Measurements from ENCODE around the gene SNX13.

Gene SNX13

GRCh38 chr7:17952387-17952786, 12.1 kb upstream of the SNX13 start:
- no peaks in the 10 kb centered on the region for H3K79me2 ChIP-seq (ENCODE audit: control insufficient read depth, insufficient read depth, low read length, poor library complexity)
- no peak overlapping the region for H4K8ac ChIP-seq (ENCODE audit: low read depth, low read length)
- no peak overlapping the region for H3K23ac ChIP-seq (ENCODE audit: low read length)
- H4K12ac ChIP-seq (ENCODE audit: low read depth, low read length) = no peak overlapping the region
- H3K18ac ChIP-seq (ENCODE audit: low read length) = no peak overlapping the region
- no peak overlapping the region for H2AK5ac ChIP-seq (ENCODE audit: low read length)
- H3K9me3 ChIP-seq (ENCODE audit: insufficient read depth, low read depth, low read length) = no peaks in the 10 kb centered on the region
- no peak overlapping the region for H3K9ac ChIP-seq (ENCODE audit: low read length)
- no peaks in the 10 kb centered on the region for H3K4me1 ChIP-seq (ENCODE audit: control insufficient read depth in 1 of 2, insufficient read depth in 2 of 2, low read length in 2 of 2)
- no peaks in the 10 kb centered on the region for H3K79me1 ChIP-seq (ENCODE audit: low read length)
- no peak overlapping the region for H3K4ac ChIP-seq (ENCODE audit: low read depth, low read length)
- no CpG with 5 or more reads among the region's 2 CpGs for WGBS (ENCODE audit: extremely low coverage, insufficient coverage, insufficient read length)
- H4K91ac ChIP-seq (ENCODE audit: low read depth, low read length) = no peak overlapping the region
- H3K4me2 ChIP-seq (ENCODE audit: low read length) = no peak overlapping the region
- H3K27me3 ChIP-seq (ENCODE audit: insufficient read depth, low read length) = no peaks in the 10 kb centered on the region
- H2AFZ ChIP-seq (ENCODE audit: insufficient read depth, low read length, poor library complexity) = no peak overlapping the region
- no peak overlapping the region for H3K14ac ChIP-seq (ENCODE audit: low read length)
- H3K4me3 ChIP-seq (ENCODE audit: low read depth, low read length) = no peak overlapping the region
- H3K27ac ChIP-seq (ENCODE audit: low read depth, low read length) = no peak overlapping the region
- no peak for DNase-seq
- no peaks in the 10 kb centered on the region for H3K36me3 ChIP-seq (ENCODE audit: control insufficient read depth in 1 of 2, insufficient read depth in 2 of 2, low read length in 2 of 2)
- H2BK120ac ChIP-seq (ENCODE audit: insufficient read depth, low read length, poor library complexity) = no peak overlapping the region
- no peak overlapping the region for H2BK12ac ChIP-seq (ENCODE audit: low read length)
- no peak overlapping the region for H2BK5ac ChIP-seq (ENCODE audit: low read depth, low read length, poor library complexity)

- H3K79me2 ChIP-seq (ENCODE audit: control insufficient read depth, insufficient read depth, low read length, poor library complexity) = no peaks in the 10 kb centered on the region
- no peak overlapping the region for H3K18ac ChIP-seq (ENCODE audit: low read length)
- WGBS (ENCODE audit: extremely low coverage, insufficient coverage, insufficient read length) = no CpG with 5 or more reads among the region's 5 CpGs
- H2AFZ ChIP-seq (ENCODE audit: insufficient read depth, low read length, poor library complexity) = no peak overlapping the region
- no peak overlapping the region for H3K4ac ChIP-seq (ENCODE audit: low read depth, low read length)
- no peak overlapping the region for H2BK12ac ChIP-seq (ENCODE audit: low read length)
- H2AK5ac ChIP-seq (ENCODE audit: low read length) = no peak overlapping the region
- H3K14ac ChIP-seq (ENCODE audit: low read length) = no peak overlapping the region
- DNase-seq = no peak
- no peak overlapping the region for H3K23ac ChIP-seq (ENCODE audit: low read length)
- H3K9ac ChIP-seq (ENCODE audit: low read length) = no peak overlapping the region
- no peak overlapping the region for H3K27ac ChIP-seq (ENCODE audit: low read depth, low read length)
- no peak overlapping the region for H3K4me2 ChIP-seq (ENCODE audit: low read length)
- no peaks in the 10 kb centered on the region for H3K4me1 ChIP-seq (ENCODE audit: control insufficient read depth in 1 of 2, insufficient read depth in 2 of 2, low read length in 2 of 2)
- no peaks in the 10 kb centered on the region for H3K27me3 ChIP-seq (ENCODE audit: insufficient read depth, low read length)
- no peak overlapping the region for H3K4me3 ChIP-seq (ENCODE audit: low read depth, low read length)
- H2BK5ac ChIP-seq (ENCODE audit: low read depth, low read length, poor library complexity) = no peak overlapping the region
- H3K79me1 ChIP-seq (ENCODE audit: low read length) = no peaks in the 10 kb centered on the region
- H3K9me3 ChIP-seq (ENCODE audit: insufficient read depth, low read depth, low read length) = no peaks in the 10 kb centered on the region
- H4K8ac ChIP-seq (ENCODE audit: low read depth, low read length) = no peak overlapping the region
- no peak overlapping the region for H4K12ac ChIP-seq (ENCODE audit: low read depth, low read length)
- H3K36me3 ChIP-seq (ENCODE audit: control insufficient read depth in 1 of 2, insufficient read depth in 2 of 2, low read length in 2 of 2) = no peaks in the 10 kb centered on the region
- no peak overlapping the region for H2BK120ac ChIP-seq (ENCODE audit: insufficient read depth, low read length, poor library complexity)
- H4K91ac ChIP-seq (ENCODE audit: low read depth, low read length) = no peak overlapping the region
Observed at GRCh38 chr7:17951742-17952254, 11.5 kb upstream of the SNX13 start.

- Histone ChIP-seq H4K8ac (ENCODE audit: low read depth, low read length) (no peak overlapping the region), H2AFZ (ENCODE audit: insufficient read depth, low read length, poor library complexity) (no peak overlapping the region), H2AK5ac (ENCODE audit: low read length) (no peak overlapping the region), H4K91ac (ENCODE audit: low read depth, low read length) (no peak overlapping the region), H3K79me1 (ENCODE audit: low read length) (no peaks in the 10 kb centered on the region), H3K9me3 (ENCODE audit: insufficient read depth, low read depth, low read length) (no peaks in the 10 kb centered on the region), H2BK12ac (ENCODE audit: low read length) (no peak overlapping the region), H3K9ac (ENCODE audit: low read length) (no peak overlapping the region), H2BK120ac (ENCODE audit: insufficient read depth, low read length, poor library complexity) (no peak overlapping the region), H4K12ac (ENCODE audit: low read depth, low read length) (no peak overlapping the region), H3K79me2 (ENCODE audit: control insufficient read depth, insufficient read depth, low read length, poor library complexity) (no peaks in the 10 kb centered on the region), H3K18ac (ENCODE audit: low read length) (no peak overlapping the region), H2BK5ac (ENCODE audit: low read depth, low read length, poor library complexity) (no peak overlapping the region), H3K36me3 (ENCODE audit: control insufficient read depth in 1 of 2, insufficient read depth in 2 of 2, low read length in 2 of 2) (no peaks in the 10 kb centered on the region), H3K4ac (ENCODE audit: low read depth, low read length) (no peak overlapping the region), H3K4me1 (ENCODE audit: control insufficient read depth in 1 of 2, insufficient read depth in 2 of 2, low read length in 2 of 2) (no peaks in the 10 kb centered on the region), H3K23ac (ENCODE audit: low read length) (no peak overlapping the region), H3K27me3 (ENCODE audit: insufficient read depth, low read length) (no peaks in the 10 kb centered on the region), H3K27ac (ENCODE audit: low read depth, low read length) (no peak overlapping the region), H3K14ac (ENCODE audit: low read length) (no peak overlapping the region), H3K4me3 (ENCODE audit: low read depth, low read length) (no peak overlapping the region), H3K4me2 (ENCODE audit: low read length) (no peak overlapping the region)
- no peak for DNase-seq
- WGBS (ENCODE audit: extremely low coverage, insufficient coverage, insufficient read length) = no CpG with 5 or more reads among the region's 2 CpGs
Observed at GRCh38 chr7:17948526-17949238, 8.4 kb upstream of the SNX13 start.

GRCh38 chr7:17947620-17948019, 7.3 kb upstream of the SNX13 start:
- no peaks in the 10 kb centered on the region for H3K79me1 ChIP-seq (ENCODE audit: low read length)
- H2AFZ ChIP-seq (ENCODE audit: insufficient read depth, low read length, poor library complexity) = no peak overlapping the region
- no peak overlapping the region for H4K91ac ChIP-seq (ENCODE audit: low read depth, low read length)
- no peak overlapping the region for H3K4me3 ChIP-seq (ENCODE audit: low read depth, low read length)
- H3K27me3 ChIP-seq (ENCODE audit: insufficient read depth, low read length) = no peaks in the 10 kb centered on the region
- no peak overlapping the region for H2AK5ac ChIP-seq (ENCODE audit: low read length)
- no peak overlapping the region for H2BK120ac ChIP-seq (ENCODE audit: insufficient read depth, low read length, poor library complexity)
- no peak overlapping the region for H2BK5ac ChIP-seq (ENCODE audit: low read depth, low read length, poor library complexity)
- H3K9me3 ChIP-seq (ENCODE audit: insufficient read depth, low read depth, low read length) = no peaks in the 10 kb centered on the region
- H3K4me2 ChIP-seq (ENCODE audit: low read length) = no peak overlapping the region
- H4K12ac ChIP-seq (ENCODE audit: low read depth, low read length) = no peak overlapping the region
- H3K4me1 ChIP-seq (ENCODE audit: control insufficient read depth in 1 of 2, insufficient read depth in 2 of 2, low read length in 2 of 2) = peaks cover 0 to 2% of the 10 kb centered on the region in 2 experiments
- no peak overlapping the region for H2BK12ac ChIP-seq (ENCODE audit: low read length)
- no peak overlapping the region for H3K14ac ChIP-seq (ENCODE audit: low read length)
- no peak overlapping the region for H3K18ac ChIP-seq (ENCODE audit: low read length)
- no peak for DNase-seq
- H3K23ac ChIP-seq (ENCODE audit: low read length) = no peak overlapping the region
- no peak overlapping the region for H3K27ac ChIP-seq (ENCODE audit: low read depth, low read length)
- no peaks in the 10 kb centered on the region for H3K79me2 ChIP-seq (ENCODE audit: control insufficient read depth, insufficient read depth, low read length, poor library complexity)
- no peak overlapping the region for H3K9ac ChIP-seq (ENCODE audit: low read length)
- H3K36me3 ChIP-seq (ENCODE audit: control insufficient read depth in 1 of 2, insufficient read depth in 2 of 2, low read length in 2 of 2) = no peaks in the 10 kb centered on the region
- no peak overlapping the region for H4K8ac ChIP-seq (ENCODE audit: low read depth, low read length)
- WGBS (ENCODE audit: extremely low coverage, insufficient coverage, insufficient read length) = no CpG with 5 or more reads among the region's 2 CpGs
- no peak overlapping the region for H3K4ac ChIP-seq (ENCODE audit: low read depth, low read length)

All from trophoblast cell (in vitro differentiated cells and primary cell).